GM21529 (cell line): ENCODE results near the gene NT5DC4.
A peak's percentile ranks its signal among the peaks of the same experiment; 100 is the strongest.

ENCODE experiments used
- ATAC-seq: cut with Tn5 transposase; IDR thresholded peaks from one replicate; pipeline ENCODE4 v1.9.1; 2021; ENCODE audit not compliant: unreplicated experiment

Gene NT5DC4

DNA sequence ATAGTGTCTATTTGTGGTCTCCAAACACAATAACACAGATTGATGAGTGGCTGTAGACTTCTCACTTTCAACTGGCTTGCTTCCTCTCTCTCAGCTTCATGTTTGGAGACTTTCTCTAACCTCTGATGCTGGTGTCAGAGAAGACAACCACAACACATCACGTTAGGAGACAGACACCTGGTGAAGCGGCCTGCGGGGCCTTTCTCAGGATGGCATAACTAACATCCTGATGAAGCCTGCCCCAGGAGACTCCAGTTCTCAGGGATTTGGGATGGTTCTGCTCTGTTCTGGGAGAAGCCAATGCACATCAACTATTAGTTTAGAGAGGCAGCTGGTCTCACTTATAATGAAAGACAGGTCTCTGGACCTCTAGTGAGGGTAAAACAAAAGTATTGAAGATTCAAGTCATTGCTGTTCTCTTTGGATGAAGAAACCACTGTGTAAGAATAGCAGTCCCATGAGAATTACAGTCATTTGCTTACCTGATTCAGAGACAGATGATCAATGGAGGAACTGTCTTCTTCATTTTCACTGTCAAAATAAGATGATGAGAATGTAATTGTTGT lies 61.5 kb downstream of the NT5DC4 start:
- ATAC-seq = peak; percentile 83

DNA sequence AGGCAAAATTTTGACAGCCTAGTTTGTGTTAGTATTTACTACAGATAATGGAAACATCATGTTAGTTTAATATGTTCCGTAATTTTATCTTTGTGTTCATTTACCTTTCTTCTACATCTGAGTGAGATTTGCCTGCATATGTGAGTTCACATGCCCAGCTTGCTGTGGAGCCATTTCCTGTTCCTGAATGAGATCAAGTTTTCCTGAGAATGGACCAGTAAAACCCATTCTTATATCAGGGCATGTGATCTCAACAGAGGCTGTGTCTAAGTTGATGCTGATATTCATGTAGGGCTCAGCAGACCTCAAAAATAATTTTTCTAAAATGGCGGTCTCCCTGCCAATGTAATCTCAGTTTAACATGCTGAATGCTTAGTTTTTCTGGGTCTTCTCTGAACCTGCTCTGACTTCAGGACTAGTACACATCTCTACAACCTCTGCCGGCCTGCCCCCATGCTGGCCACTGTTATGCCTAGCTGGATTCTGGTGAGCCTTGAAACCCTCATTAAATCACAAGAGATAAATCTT lies 62.4 kb downstream of the NT5DC4 start:
- no peak for ATAC-seq

GRCh38 chr2:112784199-112785189 lies 63.7 kb downstream of the NT5DC4 start, which contains the start of gene IL1A:
Gene IL1A, minus strand, starts transcription at chr2:112784493. Its CDS starts 723 bp downstream, at chr2:112783770.
- no peak for ATAC-seq

- no peak for ATAC-seq
Measured at GRCh38 chr2:112787294-112787693, 66.5 kb downstream of the NT5DC4 start.

- no peak for ATAC-seq
Measured at GRCh38 chr2:112787729-112788393, 67.0 kb downstream of the NT5DC4 start.

DNA sequence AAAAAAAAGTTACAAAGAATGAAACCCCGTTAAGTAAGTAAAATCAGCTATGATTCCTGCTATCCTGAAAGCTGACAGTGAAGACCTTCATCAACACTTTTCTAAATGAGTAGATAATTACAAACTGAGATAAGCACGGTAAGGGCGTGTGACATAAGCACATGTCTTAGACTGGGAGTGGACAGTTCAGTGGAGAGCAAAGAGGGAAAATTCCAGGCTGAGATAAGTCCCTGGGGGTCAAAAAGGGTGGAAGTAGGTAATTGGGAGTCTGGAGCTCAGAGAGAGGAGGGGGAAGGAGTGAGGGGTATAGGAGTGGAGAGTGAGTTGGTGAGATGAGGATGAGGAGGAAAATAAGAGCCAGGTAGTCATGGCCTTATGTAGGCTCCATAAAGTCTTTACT lies 67.8 kb downstream of the NT5DC4 start:
- ATAC-seq = no peak
